SK-N-SH (cell line): ENCODE results near the gene FNDC3B. TPM values are rescaled to one million over a fixed set of nuclear protein-coding genes. Genes with fewer than 3 reads are reported as not detected.

Experiments
- CTCF ChIA-PET: fragments of 300-600, 350-600 bp; formaldehyde crosslinking; extraction: SDS; loops from one replicate; lab custom pipeline; 2021; lab: Yijun Ruan, JAX
- POLR2A ChIA-PET: fragments of 350-600 bp; sonication (Branson Sonifier 250); formaldehyde crosslinking; extraction: SDS; loops from one replicate; lab custom pipeline; 2020; ENCODE audit warnings: antibody characterized with exemption, inconsistent platforms; lab: Yijun Ruan, JAX
- DNase-seq: peaks from one replicate; pipeline ENCODE4 v3.0.0; 2012
- H2AFZ ChIP-seq: fragments of 200-600 bp; sonication (generic); 2 replicates; pipeline ENCODE4 v1.8.1; 2016; ENCODE audit warnings: antibody characterized with exemption, mild to moderate bottlenecking, low read depth
- H3F3A ChIP-seq: fragments of 200-600 bp; sonication (generic); replicated peaks from 2 replicates; pipeline ENCODE3; 2016; ENCODE audit warnings: antibody characterized with exemption, mild to moderate bottlenecking; ENCODE audit not compliant: insufficient read depth
- H3K27ac ChIP-seq, 2 experiments: fragments of 200-500 bp in 1 of 2; fragments of 200-600 bp in 1 of 2; sonication (Bioruptor generic) in 1 of 2; sonication (generic), shearing (Covaris generic) in 1 of 2; 2 replicates each; pipeline versions ENCODE4 v1.5.1 to v1.6.1; 2014 to 2016; ENCODE audit warnings: low read depth in 2 of 2, inconsistent platforms in 1 of 2, low read length in 1 of 2, mild to moderate bottlenecking in 1 of 2, mixed read lengths in 1 of 2
- H3K27me3 ChIP-seq: fragments of 200-600 bp; sonication (generic), shearing (Covaris generic); 2 replicates; pipeline ENCODE4 v1.6.1; 2016; ENCODE audit warnings: mixed run types; ENCODE audit not compliant: insufficient read depth
- H3K36me3 ChIP-seq, 2 experiments: fragments of 200-500 bp in 1 of 2; fragments of 200-600 bp in 1 of 2; sonication (Bioruptor generic) in 1 of 2; sonication (generic) in 1 of 2; replicated peaks in 1 of 2; 2 replicates each; pipeline versions ENCODE3 to v1.5.1; 2014 to 2016; ENCODE audit warnings: low read length in 1 of 2, mild to moderate bottlenecking in 1 of 2; ENCODE audit not compliant: insufficient read depth in 2 of 2, control insufficient read depth in 1 of 2
- H3K4me1 ChIP-seq, 2 experiments: fragments of 200-500 bp in 1 of 2; fragments of 200-600 bp in 1 of 2; sonication (Bioruptor generic) in 1 of 2; sonication (generic), shearing (Covaris generic) in 1 of 2; 2 replicates each; pipeline versions ENCODE4 v1.5.1 to v1.6.1; 2014 to 2016; ENCODE audit warnings: low read depth in 1 of 2, low read length in 1 of 2, mixed run types in 1 of 2; ENCODE audit not compliant: insufficient read depth in 2 of 2, control insufficient read depth in 1 of 2
- H3K4me2 ChIP-seq: fragments of 200-600 bp; sonication (generic), shearing (Covaris generic); 2 replicates; pipeline ENCODE4 v1.6.1; 2017; ENCODE audit warnings: mixed run types
- H3K4me3 ChIP-seq, 2 experiments: fragments of 200-500 bp in 1 of 2; fragments of 200-600 bp in 1 of 2; sonication (Bioruptor generic) in 1 of 2; sonication (generic), shearing (Covaris generic) in 1 of 2; 2 replicates each; pipeline versions ENCODE4 v1.5.1 to v1.8.1; 2014 to 2016; ENCODE audit warnings: low read depth in 2 of 2, inconsistent platforms in 1 of 2, low read length in 1 of 2, mild to moderate bottlenecking in 1 of 2, mixed read lengths in 1 of 2, moderate library complexity in 1 of 2
- H3K79me2 ChIP-seq: fragments of 200-600 bp; sonication (generic); 2 replicates; pipeline ENCODE4 v1.8.1; 2017; ENCODE audit warnings: mild to moderate bottlenecking; ENCODE audit not compliant: insufficient read depth
- H3K9ac ChIP-seq: fragments of 200-600 bp; sonication (generic); 2 replicates; pipeline ENCODE4 v1.6.1; 2017; ENCODE audit warnings: mixed run types
- H3K9me2 ChIP-seq: fragments of 200-600 bp; sonication (generic); 2 replicates; pipeline ENCODE4 v1.6.1; 2017; ENCODE audit warnings: mixed run types
- H3K9me3 ChIP-seq: fragments of 200-600 bp; sonication (generic); 2 replicates; pipeline ENCODE4 v1.6.1; 2017; ENCODE audit warnings: mixed run types, mild to moderate bottlenecking, moderate library complexity
- H4K20me1 ChIP-seq: fragments of 200-600 bp; sonication (generic); 2 replicates; pipeline ENCODE4 v1.6.1; 2017; ENCODE audit warnings: mild to moderate bottlenecking, mixed run types; ENCODE audit not compliant: insufficient read depth
- CTCF ChIP-seq: fragments of 200-600 bp; sonication (generic); IDR thresholded peaks from 2 replicates; pipeline ENCODE4 v1.6.1; 2017; ENCODE audit warnings: antibody characterized with exemption, mild to moderate bottlenecking, moderate library complexity
- EP300 ChIP-seq, 2 experiments: IDR thresholded peaks; 2 replicates each; pipeline versions ENCODE4 v1.4.0 to v1.6.1; 2012; ENCODE audit warnings: borderline replicate concordance in 1 of 2, low read depth in 1 of 2, low read length in 1 of 2
- EZH2phosphoT487 ChIP-seq: fragments of 200-600 bp; sonication (generic); IDR thresholded peaks from 2 replicates; pipeline ENCODE4 v1.6.1; 2017; ENCODE audit warnings: low read depth, mixed run types, mild to moderate bottlenecking, antibody characterized with exemption, moderate library complexity, borderline replicate concordance
- FOSL2 ChIP-seq: IDR thresholded peaks from 2 replicates; pipeline ENCODE4 v1.4.0; 2012; ENCODE audit warnings: low read depth, mild to moderate bottlenecking, moderate library complexity, borderline replicate concordance
- FOXJ3 ChIP-seq: sonication (generic); formaldehyde crosslinking; IDR thresholded peaks from 2 replicates; pipeline ENCODE4 v1.5.1; 2020; ENCODE audit warnings: mild to moderate bottlenecking, missing genetic modification reagents
- FOXM1 ChIP-seq: IDR thresholded peaks from 2 replicates; pipeline ENCODE4 v1.4.0; 2012; ENCODE audit warnings: low read depth, mild to moderate bottlenecking
- GABPA ChIP-seq: IDR thresholded peaks from 2 replicates; pipeline ENCODE4 v1.4.0; 2012; ENCODE audit warnings: low read depth, mild to moderate bottlenecking
- GATA2 ChIP-seq: sonication (generic); formaldehyde crosslinking; IDR thresholded peaks from 2 replicates; pipeline ENCODE4 v1.5.0; 2020; ENCODE audit warnings: mild to moderate bottlenecking, missing genetic modification reagents
- NFIC ChIP-seq: IDR thresholded peaks from 2 replicates; pipeline ENCODE4 v1.4.0; 2012; ENCODE audit warnings: borderline replicate concordance
- NRF1 ChIP-seq: IDR thresholded peaks from 2 replicates; pipeline ENCODE4 v1.6.1; 2012; ENCODE audit warnings: low read depth, mild to moderate bottlenecking, low read length
- PBX3 ChIP-seq: IDR thresholded peaks from 2 replicates; pipeline ENCODE4; 2012
- RAD21 ChIP-seq: IDR thresholded peaks from 2 replicates; pipeline ENCODE4 v1.6.1; 2012; ENCODE audit warnings: mild to moderate bottlenecking, low read length
- RCOR1 ChIP-seq: fragments of 150-350 bp; IDR thresholded peaks from 2 replicates; pipeline ENCODE4 v1.6.1; 2017; ENCODE audit warnings: antibody characterized with exemption, low read length
- RFX5 ChIP-seq: IDR thresholded peaks from 2 replicates; pipeline ENCODE4 v1.6.1; 2012; ENCODE audit warnings: mild to moderate bottlenecking, improper control_type of control experiment, low read length
- SIN3A ChIP-seq: IDR thresholded peaks from 2 replicates; pipeline ENCODE4 v1.6.1; 2012; ENCODE audit warnings: low read depth, mild to moderate bottlenecking, low read length, moderate library complexity, borderline replicate concordance
- SMC3 ChIP-seq: IDR thresholded peaks from 2 replicates; pipeline ENCODE4 v1.6.1; 2012; ENCODE audit warnings: low read depth, low read length, improper control_type of control experiment
- USF1 ChIP-seq: IDR thresholded peaks from 2 replicates; pipeline ENCODE4 v1.4.0; 2012; ENCODE audit warnings: low read depth, borderline replicate concordance
- WGBS: methylation state at CpG from one replicate; pipeline ENCODE4 v1.1.6; 2017; ENCODE audit warnings: low lambda C conversion rate; 5-methylcytosine and 5-hydroxymethylcytosine counted together
- polyA plus RNA-seq, 3 experiments: library from polyadenylated mRNA; depleted of rRNA; stranded (reverse); fragments of >200 nt; gene quantifications; 2 replicates each; pipeline ENCODE4 v1.2.3, GENCODE V29; 2012

Gene FNDC3B
- polyA plus RNA-seq, 1 of the 3 experiments (the other 2 are of a cell fraction) = 10.4 TPM

- TF ChIP-seq RCOR1 (no peak), RAD21 (no peak), USF1 (no peak), EP300 (IDR thresholded peaks at IDR 0.05; ENCODE audit: borderline replicate concordance in 1 of 2, low read depth in 1 of 2, low read length in 1 of 2) (no peak), FOSL2 (no peak), FOXM1 (no peak), SIN3A (no peak), NFIC (no peak), CTCF (no peak), NRF1 (no peak), PBX3 (no peak)
- ChIA-PET CTCF (interaction anchor here (1.1 kb wide), 1 partner anchor 50 kb away, joined by 4 read pairs; no protein-coding TSS in a partner anchor), POLR2A (no interaction called here)
- no peaks in the 10 kb centered on the region for H3K9me3 ChIP-seq
- H3K36me3 ChIP-seq = no peaks in the 10 kb centered on the region
- no peaks in the 10 kb centered on the region for H3K9me2 ChIP-seq
- no peaks in the 10 kb centered on the region for H3K27me3 ChIP-seq
- H3K27ac ChIP-seq = no peak overlapping the region
- no peaks in the 10 kb centered on the region for H3K79me2 ChIP-seq
- no peak overlapping the region for H3K4me2 ChIP-seq
- H3K9ac ChIP-seq = no peak overlapping the region
- H3K4me3 ChIP-seq = no peak overlapping the region
- 79% methylated on average over 4 of the region's 6 CpGs for WGBS
- no peak for DNase-seq
- H4K20me1 ChIP-seq = no peaks in the 10 kb centered on the region
- no peaks in the 10 kb centered on the region for H3F3A ChIP-seq
- H2AFZ ChIP-seq = no peak overlapping the region
- H3K4me1 ChIP-seq = no peaks in the 10 kb centered on the region
These were observed 372.1 kb downstream of the FNDC3B start for GRCh38 chr3:172411478-172411947.

- Histone ChIP-seq H3K27me3 (no peaks in the 10 kb centered on the region), H3K9ac (no peak overlapping the region), H2AFZ (no peak overlapping the region)
- POLR2A ChIA-PET = no interaction called here
- WGBS = 70% methylated on average over 4 of the region's 5 CpGs
- TF ChIP-seq RFX5 (no peak), GATA2 (CRISPR knock-in tag) (no peak), EZH2phosphoT487 (no peak), FOXM1 (no peak), EP300 (IDR thresholded peaks at IDR 0.05; ENCODE audit: borderline replicate concordance in 1 of 2, low read depth in 1 of 2, low read length in 1 of 2) (no peak), CTCF (no peak), FOXJ3 (CRISPR knock-in tag) (no peak), SMC3 (no peak), GABPA (no peak)
- TF ChIP-seq, all 33 proteins: peak for 0
- no peaks in the 10 kb centered on the region for H3K4me1 ChIP-seq
- no peak for DNase-seq
- CTCF ChIA-PET = no interaction called here
- H3K4me3 ChIP-seq = no peak overlapping the region
- no peak overlapping the region for H3K4me2 ChIP-seq
- H4K20me1 ChIP-seq = no peaks in the 10 kb centered on the region
- no peaks in the 10 kb centered on the region for H3K36me3 ChIP-seq
- no peaks in the 10 kb centered on the region for H3K79me2 ChIP-seq
- H3K9me2 ChIP-seq = no peaks in the 10 kb centered on the region
- no peaks in the 10 kb centered on the region for H3K9me3 ChIP-seq
- no peaks in the 10 kb centered on the region for H3F3A ChIP-seq
- H3K27ac ChIP-seq = no peak overlapping the region
These were observed 375.9 kb downstream of the FNDC3B start for GRCh38 chr3:172415323-172415722.
